ENCODE data around the gene ZC3H14. TPM values are rescaled to one million over a fixed set of nuclear protein-coding genes. Genes with fewer than 3 reads are reported as not detected.

Gene ZC3H14
- total and polyA plus RNA-seq, 9 of the 15 experiments (the other 6 are each of a cell fraction or from before 2014, with no cell fraction given), result 21.1 to 109 (median 45.3) TPM

GRCh38 chr14:88628462-88628861 lies 65.6 kb downstream of the ZC3H14 start (continued):
- TF ChIP-seq NFATC3 (IDR thresholded peaks at IDR 0.05) (no peak), HBP1 (CRISPR knock-in tag; IDR thresholded peaks at IDR 0.05) (no peak), HDAC2 (IDR thresholded peaks at IDR 0.05) (no peak), KDM1A (IDR thresholded peaks at IDR 0.05) (no peak)

- CTCF ChIA-PET (ENCODE audit: low intra/inter-chr PET ratio), result no interaction called here
- no peaks in the 10 kb centered on the region for H3K79me2 ChIP-seq (ENCODE audit: control insufficient read depth, insufficient read depth, low read length)
These were observed 67.7 kb downstream of the ZC3H14 start for GRCh38 chr14:88630565-88630964.

More at GRCh38 chr14:88630565-88630964, 67.7 kb downstream of the ZC3H14 start:
- Histone ChIP-seq H2AFZ (ENCODE audit: low read depth, low read length) (no peak overlapping the region), H3K27ac (ENCODE audit: extremely low read depth, low read depth, low read length) (no peak overlapping the region), H3K4me1 (replicated peaks in 1 of 2; ENCODE audit: control insufficient read depth in 2 of 2, insufficient read depth in 2 of 2, low read length in 2 of 2) (no peaks in the 10 kb centered on the region), H3K4me3 (no peak overlapping the region), H3K4me2 (ENCODE audit: insufficient read depth, low read length) (no peak overlapping the region), H3K27me3 (ENCODE audit: control insufficient read depth in 2 of 2, insufficient read depth in 2 of 2, low read length in 2 of 2) (no peaks in the 10 kb centered on the region; a peak in 1 of 5 replicates), H4K20me1 (replicated peaks; ENCODE audit: control insufficient read depth, insufficient read depth, low read length) (no peaks in the 10 kb centered on the region), H3K9me3 (replicated peaks; ENCODE audit: control insufficient read depth, insufficient read depth, low read depth, low read length) (no peaks in the 10 kb centered on the region), H3K9ac (ENCODE audit: insufficient read depth in 1 of 2, low read depth in 2 of 2, low read length in 2 of 2) (no peak overlapping the region), H3K36me3 (ENCODE audit: control insufficient read depth, insufficient read depth, low read length) (no peaks in the 10 kb centered on the region), H3K9me1 (ENCODE audit: control insufficient read depth, insufficient read depth, low read length) (no peaks in the 10 kb centered on the region)
- TF ChIP-seq JUND (IDR thresholded peaks at IDR 0.05; ENCODE audit: borderline replicate concordance, low read depth, low read length) (no peak), JUND (tag; IDR thresholded peaks at IDR 0.05; ENCODE audit: borderline replicate concordance, low read depth, low read length) (peak; percentile 24; the same call in 1 of the 3 replicates), BACH1 (tag; IDR thresholded peaks at IDR 0.05) (no peak), ZNF217 (CRISPR knock-in tag; IDR thresholded peaks at IDR 0.05) (no peak)
- in situ Hi-C loops (cut with MboI) (no loop called here), intact Hi-C loops (cut with micrococcal nuclease) (no loop called here)
- 15% methylated on average over 4 of the region's 6 CpGs for WGBS (ENCODE audit: insufficient coverage, low coverage, missing lambda C conversion rate)
- ATAC-seq (peak; percentile 45; the same call in 2 of the 3 replicates), DNase-seq (ENCODE audit: extremely low read depth in 1 of 4, low spot score in 3 of 4) (peak in 1 of 4 experiments; percentile 12), FAIRE-seq (no peak)
- BruUV-seq (replicated peaks), result no TSS peak
- POLR2A ChIA-PET, result no interaction called here

All from K562 (cell line).